ENCODE results near the gene GLP2R. TPM values are rescaled to one million over a fixed set of nuclear protein-coding genes. Genes with fewer than 3 reads are reported as not detected.

The GLP2R gene
- total RNA-seq, 5 donors from 2014 or later (not counting 1 experiment from before 2014, with no cell fraction given): not detected

DNA sequence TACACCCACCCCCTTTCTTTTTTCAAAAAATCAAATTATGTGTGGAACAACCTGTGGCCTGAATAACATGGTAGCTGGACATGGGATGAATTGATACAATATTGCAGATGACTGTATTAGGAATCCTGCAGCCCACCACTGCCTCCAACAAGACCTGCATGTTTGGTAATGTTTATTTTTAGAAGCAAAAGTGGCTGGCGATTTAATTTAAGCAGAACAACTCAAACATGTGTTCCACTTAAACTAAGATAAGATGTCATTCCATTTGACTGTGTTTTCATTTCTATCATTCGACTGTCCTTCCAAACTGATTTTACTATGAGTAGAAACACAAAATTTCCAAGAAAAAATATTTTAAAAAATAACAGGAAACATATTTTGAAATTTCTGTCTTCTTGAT is 24.2 kb upstream of the GLP2R start:
- Histone ChIP-seq H3K27me3 (replicated peaks in 1 of 2; ENCODE audit: control insufficient read depth in 2 of 2, extremely low read depth in 1 of 2, insufficient read depth in 2 of 2, low read length in 1 of 2) (peaks cover 0 to 16% of the 10 kb centered on the region in 2 experiments), H3K4me1 (ENCODE audit: control insufficient read depth in 1 of 2, extremely low read depth in 1 of 2, insufficient read depth in 2 of 2, low read length in 2 of 2) (no peaks in the 10 kb centered on the region), H3K4me3 (ENCODE audit: control insufficient read depth in 1 of 2, extremely low read depth in 1 of 2, low read length in 1 of 2) (no peak overlapping the region), H3K9me3 (no peaks in the 10 kb centered on the region), H3K27ac (ENCODE audit: low read length) (no peak overlapping the region), H3K36me3 (ENCODE audit: control insufficient read depth in 2 of 2, extremely low read depth in 1 of 2, insufficient read depth in 1 of 2, low read length in 1 of 2) (no peaks in the 10 kb centered on the region)
- DNase-seq (no peak), ATAC-seq (replicated peaks in 1 of 4) (no peak)
- Mint-ChIP-seq H3K4me3 (no peak overlapping the region), H3K36me3 (no peaks in the 10 kb centered on the region), H3K9me3 (peaks cover 0 to 2% (median 0%) of the 10 kb centered on the region in 3 donors), H3K4me1 (no peaks in the 10 kb centered on the region), H3K27me3 (peaks cover 23 to 24% of the 10 kb centered on the region in 2 donors), H3K27ac (no peak overlapping the region)
- no CpG with 5 or more reads among the region's 2 CpGs for WGBS (ENCODE audit: insufficient coverage)
- ChIA-PET POLR2A (no interaction called here), CTCF (no interaction called here)

DNA sequence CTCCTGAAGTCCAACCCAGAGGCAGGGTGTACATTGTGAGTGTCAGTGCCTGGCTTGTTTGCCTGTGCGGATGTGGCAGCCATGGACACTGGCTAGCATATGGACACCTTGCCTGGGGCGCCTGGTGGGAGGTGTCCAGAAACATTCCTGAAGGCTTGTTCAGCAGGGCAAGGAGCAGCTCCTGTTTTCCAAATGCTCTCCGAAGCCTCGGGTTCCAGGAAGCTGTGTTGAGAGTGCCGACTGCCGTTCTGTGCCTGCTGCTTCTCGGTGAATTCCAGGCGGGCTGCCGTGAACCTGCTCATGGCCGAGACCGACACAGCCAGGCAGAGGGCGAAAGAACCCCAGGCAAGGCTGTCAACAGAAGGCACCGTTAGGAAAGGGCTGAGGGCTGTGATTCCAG is 23.4 kb upstream of the GLP2R start:
- Mint-ChIP-seq H3K4me3 (no peak overlapping the region), H3K36me3 (no peaks in the 10 kb centered on the region), H3K27me3 (peaks cover 23% of the 10 kb centered on the region in 2 donors), H3K9me3 (peaks cover 0 to 2% (median 0%) of the 10 kb centered on the region in 3 donors), H3K27ac (no peak overlapping the region), H3K4me1 (no peaks in the 10 kb centered on the region)
- Histone ChIP-seq H3K27ac (ENCODE audit: low read length) (no peak overlapping the region), H3K9me3 (no peaks in the 10 kb centered on the region), H3K4me1 (ENCODE audit: control insufficient read depth in 1 of 2, extremely low read depth in 1 of 2, insufficient read depth in 2 of 2, low read length in 2 of 2) (no peaks in the 10 kb centered on the region), H3K27me3 (replicated peaks in 1 of 2; ENCODE audit: control insufficient read depth in 2 of 2, extremely low read depth in 1 of 2, insufficient read depth in 2 of 2, low read length in 1 of 2) (peaks cover 0 to 16% of the 10 kb centered on the region in 2 experiments), H3K4me3 (ENCODE audit: control insufficient read depth in 1 of 2, extremely low read depth in 1 of 2, low read length in 1 of 2) (no peak overlapping the region), H3K36me3 (ENCODE audit: control insufficient read depth in 2 of 2, extremely low read depth in 1 of 2, insufficient read depth in 1 of 2, low read length in 1 of 2) (no peaks in the 10 kb centered on the region)
- POLR2A ChIA-PET: no interaction called here
- no peak for DNase-seq
- CTCF ChIA-PET: no interaction called here
- no peak for ATAC-seq (replicated peaks in 1 of 4)
- WGBS (ENCODE audit: insufficient coverage): 73% methylated on average over 13 of the region's 13 CpGs

DNA sequence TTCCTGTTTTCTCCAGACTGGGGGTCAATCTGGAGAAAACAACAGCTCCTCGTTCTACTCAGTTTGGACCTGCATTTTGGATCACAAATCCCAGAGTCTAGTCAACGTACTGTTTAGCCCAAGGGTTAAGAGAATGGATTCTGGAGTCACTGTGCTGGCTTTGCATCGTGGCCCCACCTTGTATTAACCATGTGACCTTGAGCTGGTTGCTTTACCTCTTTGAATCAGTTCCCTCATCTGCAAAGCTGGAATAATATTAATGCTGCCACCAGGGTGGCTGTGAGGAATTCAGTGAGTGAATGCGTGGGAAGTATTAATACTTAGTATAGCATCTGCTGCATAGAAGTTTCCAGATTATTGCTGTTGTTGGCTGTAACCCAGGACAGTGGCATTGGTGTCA is 23.0 kb upstream of the GLP2R start:
- Mint-ChIP-seq H3K27me3 (peaks cover 19 to 20% of the 10 kb centered on the region in 2 donors), H3K9me3 (peaks cover 0 to 2% (median 0%) of the 10 kb centered on the region in 3 donors), H3K4me1 (no peaks in the 10 kb centered on the region), H3K27ac (no peak overlapping the region), H3K4me3 (no peak overlapping the region), H3K36me3 (no peaks in the 10 kb centered on the region)
- no peak overlapping the region for H3K27ac ChIP-seq (ENCODE audit: low read length)
- no peak for ATAC-seq (replicated peaks in 1 of 4)
- no peak overlapping the region for H3K4me3 ChIP-seq (ENCODE audit: control insufficient read depth in 1 of 2, extremely low read depth in 1 of 2, low read length in 1 of 2)
- no peaks in the 10 kb centered on the region for H3K36me3 ChIP-seq (ENCODE audit: control insufficient read depth in 2 of 2, extremely low read depth in 1 of 2, insufficient read depth in 1 of 2, low read length in 1 of 2)
- H3K4me1 ChIP-seq (ENCODE audit: control insufficient read depth in 1 of 2, extremely low read depth in 1 of 2, insufficient read depth in 2 of 2, low read length in 2 of 2): no peaks in the 10 kb centered on the region
- DNase-seq: no peak
- H3K27me3 ChIP-seq (replicated peaks in 1 of 2; ENCODE audit: control insufficient read depth in 2 of 2, extremely low read depth in 1 of 2, insufficient read depth in 2 of 2, low read length in 1 of 2): peaks cover 0 to 16% of the 10 kb centered on the region in 2 experiments
- CTCF ChIA-PET: no interaction called here
- whole genome bisulfite sequencing (ENCODE audit: insufficient coverage): 38% methylated on average over 3 of the region's 4 CpGs
- POLR2A ChIA-PET: no interaction called here
- no peaks in the 10 kb centered on the region for H3K9me3 ChIP-seq

DNA sequence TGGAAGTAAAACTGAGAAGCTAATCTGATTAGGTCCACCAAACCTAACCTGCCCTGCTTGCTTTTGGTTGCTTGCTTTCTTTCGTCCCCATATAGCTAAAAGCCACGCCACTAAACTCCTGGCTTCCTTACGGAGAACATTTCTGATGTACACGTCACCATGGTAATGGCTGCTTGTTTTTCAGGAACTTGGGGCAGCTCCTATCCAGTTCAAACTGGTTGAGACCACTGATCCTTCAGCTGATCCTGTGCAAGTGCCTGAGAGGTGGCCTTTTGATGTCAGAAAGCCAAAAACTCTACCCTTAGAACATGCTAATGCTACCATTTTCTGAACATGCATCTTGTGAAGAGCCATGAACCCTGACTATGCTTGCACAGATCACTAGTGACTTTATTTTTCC is 20.0 kb upstream of the GLP2R start:
- CTCF ChIA-PET: no interaction called here
- Mint-ChIP-seq H3K4me1 (no peaks in the 10 kb centered on the region), H3K36me3 (no peaks in the 10 kb centered on the region), H3K27ac (no peak overlapping the region), H3K27me3 (peaks cover 7 to 9% of the 10 kb centered on the region in 2 donors), H3K9me3 (peaks cover 0 to 2% (median 0%) of the 10 kb centered on the region in 3 donors), H3K4me3 (no peak overlapping the region)
- WGBS (ENCODE audit: insufficient coverage): 87% methylated on average over 4 of the region's 4 CpGs
- H3K36me3 ChIP-seq (ENCODE audit: control insufficient read depth in 2 of 2, extremely low read depth in 1 of 2, insufficient read depth in 1 of 2, low read length in 1 of 2): no peaks in the 10 kb centered on the region
- POLR2A ChIA-PET: no interaction called here
- H3K4me1 ChIP-seq (ENCODE audit: control insufficient read depth in 1 of 2, extremely low read depth in 1 of 2, insufficient read depth in 2 of 2, low read length in 2 of 2): no peaks in the 10 kb centered on the region
- no peak overlapping the region for H3K4me3 ChIP-seq (ENCODE audit: control insufficient read depth in 1 of 2, extremely low read depth in 1 of 2, low read length in 1 of 2)
- peaks cover 0 to 13% of the 10 kb centered on the region in 2 experiments for H3K27me3 ChIP-seq (replicated peaks in 1 of 2; ENCODE audit: control insufficient read depth in 2 of 2, extremely low read depth in 1 of 2, insufficient read depth in 2 of 2, low read length in 1 of 2)
- no peak overlapping the region for H3K27ac ChIP-seq (ENCODE audit: low read length)
- H3K9me3 ChIP-seq: no peaks in the 10 kb centered on the region
- DNase-seq: no peak
- ATAC-seq (replicated peaks in 1 of 4): no peak

DNA sequence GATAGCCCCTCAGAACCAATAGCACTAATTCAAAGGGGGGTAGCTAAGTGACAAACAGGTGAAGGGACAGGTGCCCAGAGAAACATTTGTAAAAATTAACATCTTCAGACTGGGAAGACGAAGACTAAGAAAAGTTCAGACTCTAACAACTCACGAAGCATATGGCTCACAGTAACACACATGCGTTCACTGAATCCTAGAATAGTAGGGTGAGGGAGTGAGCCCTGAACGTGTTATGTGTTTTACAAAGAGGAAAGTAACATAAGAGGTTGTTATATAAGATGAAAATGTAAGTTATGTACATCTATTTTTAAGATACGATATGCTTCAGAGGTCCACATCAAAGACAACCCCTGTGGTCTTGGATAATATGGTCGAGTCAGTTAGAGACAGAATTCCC is 19.0 kb upstream of the GLP2R start:
- H3K4me1 Mint-ChIP-seq: no peaks in the 10 kb centered on the region
- peaks cover 0 to 10% of the 10 kb centered on the region in 2 experiments for H3K27me3 ChIP-seq (replicated peaks in 1 of 2; ENCODE audit: control insufficient read depth in 2 of 2, extremely low read depth in 1 of 2, insufficient read depth in 2 of 2, low read length in 1 of 2)
- peaks cover 7 to 9% of the 10 kb centered on the region in 2 donors for H3K27me3 Mint-ChIP-seq
- CTCF ChIA-PET: interaction anchor here in 1 of 2 donors (0.6 kb wide), 1 partner anchor 160 kb away, joined by 3 read pairs; no protein-coding TSS in a partner anchor
- H3K36me3 Mint-ChIP-seq: no peaks in the 10 kb centered on the region
- no peak overlapping the region for H3K4me3 Mint-ChIP-seq
- H3K27ac ChIP-seq (ENCODE audit: low read length): no peak overlapping the region
- WGBS (ENCODE audit: insufficient coverage): 57% methylated on average over 2 of the region's 6 CpGs
- DNase-seq (no peak), ATAC-seq (replicated peaks in 1 of 4) (no peak)
- H3K27ac Mint-ChIP-seq: no peak overlapping the region
- no peaks in the 10 kb centered on the region for H3K36me3 ChIP-seq (ENCODE audit: control insufficient read depth in 2 of 2, extremely low read depth in 1 of 2, insufficient read depth in 1 of 2, low read length in 1 of 2)
- POLR2A ChIA-PET: no interaction called here
- no peak overlapping the region for H3K4me3 ChIP-seq (ENCODE audit: control insufficient read depth in 1 of 2, extremely low read depth in 1 of 2, low read length in 1 of 2)
- H3K9me3 Mint-ChIP-seq: peaks cover 0 to 2% (median 0%) of the 10 kb centered on the region in 3 donors
- H3K9me3 ChIP-seq: no peaks in the 10 kb centered on the region
- no peaks in the 10 kb centered on the region for H3K4me1 ChIP-seq (ENCODE audit: control insufficient read depth in 1 of 2, extremely low read depth in 1 of 2, insufficient read depth in 2 of 2, low read length in 2 of 2)

DNA sequence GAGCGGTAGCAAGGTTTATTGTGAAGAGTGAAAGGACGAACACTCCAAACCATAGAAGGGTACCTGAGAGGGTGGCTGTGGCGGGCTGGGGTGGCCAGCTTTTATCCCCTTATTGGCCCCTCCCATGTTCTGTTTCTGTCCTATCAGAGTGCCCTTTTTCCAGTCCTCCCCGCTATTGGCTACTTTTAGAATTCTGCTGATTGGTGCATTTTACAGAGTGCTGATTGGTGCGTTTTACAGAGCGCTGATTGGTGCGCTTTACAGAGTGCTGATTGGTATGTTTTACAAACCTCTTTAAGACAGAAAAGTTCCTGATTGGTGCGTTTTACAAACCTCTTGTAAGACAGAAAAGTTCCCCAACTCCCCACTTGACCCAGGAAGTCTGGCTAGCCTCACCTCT is 16.3 kb upstream of the GLP2R start:
- DNase-seq (no peak), ATAC-seq (replicated peaks in 1 of 4) (no peak)
- no peaks in the 10 kb centered on the region for H3K36me3 ChIP-seq (ENCODE audit: control insufficient read depth in 2 of 2, extremely low read depth in 1 of 2, insufficient read depth in 1 of 2, low read length in 1 of 2)
- no CpG with 5 or more reads among the region's 8 CpGs for WGBS (ENCODE audit: insufficient coverage)
- H3K27me3 ChIP-seq (replicated peaks in 1 of 2; ENCODE audit: control insufficient read depth in 2 of 2, extremely low read depth in 1 of 2, insufficient read depth in 2 of 2, low read length in 1 of 2): peaks cover 0 to 11% of the 10 kb centered on the region in 2 experiments
- Mint-ChIP-seq H3K27ac (no peak overlapping the region), H3K9me3 (no peaks in the 10 kb centered on the region), H3K4me1 (no peaks in the 10 kb centered on the region), H3K36me3 (no peaks in the 10 kb centered on the region), H3K27me3 (peaks cover 0 to 2% of the 10 kb centered on the region in 2 donors), H3K4me3 (no peak overlapping the region)
- no peaks in the 10 kb centered on the region for H3K4me1 ChIP-seq (ENCODE audit: control insufficient read depth in 1 of 2, extremely low read depth in 1 of 2, insufficient read depth in 2 of 2, low read length in 2 of 2)
- H3K4me3 ChIP-seq (ENCODE audit: control insufficient read depth in 1 of 2, extremely low read depth in 1 of 2, low read length in 1 of 2): no peak overlapping the region
- ChIA-PET CTCF (no interaction called here), POLR2A (interaction anchor here in 1 of 2 donors (0.7 kb wide), 1 partner anchor 17 kb away, joined by 3 read pairs; no protein-coding TSS in a partner anchor)
- no peaks in the 10 kb centered on the region for H3K9me3 ChIP-seq
- no peak overlapping the region for H3K27ac ChIP-seq (ENCODE audit: low read length)

Measured in T-cell (primary cell).